GM12874 (cell line): ENCODE measurements around the gene CDH4.

ENCODE experiments used
- CTCF ChIP-seq: IDR thresholded peaks from 2 replicates; pipeline ENCODE4 v1.5.1; 2011; ENCODE audit warnings: low read depth, mild to moderate bottlenecking, control low read depth, low read length, moderate library complexity; ENCODE audit not compliant: insufficient read depth

CDH4 gene

GRCh38 chr20:61912665-61913422 is 660.8 kb downstream of the CDH4 start:
- TF ChIP-seq CTCF = no peak

DNA sequence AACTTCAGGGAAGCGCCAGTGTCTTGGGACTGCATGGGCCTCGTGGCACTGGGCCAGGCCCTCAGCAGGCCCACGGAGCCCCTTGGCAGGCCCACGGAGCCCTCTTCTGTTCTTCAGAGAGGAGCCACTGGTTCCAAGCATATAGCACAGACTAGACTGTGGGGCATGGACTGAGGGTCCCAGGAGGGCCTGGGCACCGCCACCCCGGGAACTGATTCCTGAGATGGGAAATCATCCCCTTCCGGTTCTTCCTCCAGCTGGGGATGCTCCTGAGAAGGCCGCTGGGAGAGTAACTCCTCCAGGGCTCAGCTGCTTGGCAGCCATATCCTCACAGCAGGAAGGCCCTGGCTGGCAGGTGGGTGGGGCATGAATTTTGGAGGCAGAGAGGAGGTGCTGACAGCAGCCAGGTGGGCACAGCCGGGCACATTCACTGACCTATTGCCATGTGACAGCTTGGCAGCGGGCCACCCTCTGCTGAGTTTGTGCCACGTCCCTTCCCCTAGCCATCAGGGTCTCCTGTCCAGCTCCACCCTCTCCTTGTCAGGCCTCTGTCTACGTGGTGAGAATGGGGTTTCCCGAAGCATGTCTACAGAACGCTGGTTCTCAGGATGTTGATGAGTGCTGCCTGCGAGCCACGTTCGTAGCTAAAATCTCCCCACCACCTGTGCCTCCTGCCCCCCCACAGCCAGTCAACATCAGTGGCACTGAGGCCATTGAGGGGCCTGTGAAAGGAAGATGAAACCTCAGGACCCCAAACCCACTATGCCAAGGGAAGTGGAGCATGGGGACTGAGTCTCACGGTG is 661.6 kb downstream of the CDH4 start:
- no peak for TF ChIP-seq CTCF

GRCh38 chr20:61915101-61915500 is 663.0 kb downstream of the CDH4 start:
- TF ChIP-seq CTCF = no peak

DNA sequence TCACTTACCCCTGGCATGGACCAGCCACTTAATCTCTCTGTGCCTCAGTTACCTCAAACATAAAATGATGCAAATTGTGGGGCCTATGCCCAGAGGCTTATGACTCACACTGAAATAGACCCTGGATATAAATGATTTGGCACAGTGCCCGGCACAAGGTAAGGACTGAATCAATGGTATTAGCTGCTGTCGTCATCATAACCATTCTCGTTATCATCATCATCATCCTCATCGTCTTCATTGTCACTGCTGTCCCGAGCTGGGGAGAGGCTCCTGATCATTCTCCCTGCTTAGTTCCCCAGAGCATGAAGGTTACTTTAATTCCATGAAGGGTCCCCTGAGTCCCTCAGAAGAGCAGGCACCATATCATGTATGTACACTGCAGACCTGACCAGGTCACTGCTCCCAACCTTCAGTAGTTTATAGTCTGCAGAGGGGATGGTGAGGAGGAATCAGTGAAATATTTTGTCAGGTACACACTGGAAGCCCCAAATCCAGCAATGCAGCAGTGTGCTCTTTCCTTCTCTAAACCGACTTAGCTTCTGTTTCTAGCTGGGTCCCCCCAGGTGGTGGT is 664.3 kb downstream of the CDH4 start:
- no peak for TF ChIP-seq CTCF

- TF ChIP-seq CTCF = no peak
Observed at GRCh38 chr20:61917474-61918145, 665.5 kb downstream of the CDH4 start.

GRCh38 chr20:61918548-61918947 is 666.5 kb downstream of the CDH4 start:
- TF ChIP-seq CTCF = no peak

DNA sequence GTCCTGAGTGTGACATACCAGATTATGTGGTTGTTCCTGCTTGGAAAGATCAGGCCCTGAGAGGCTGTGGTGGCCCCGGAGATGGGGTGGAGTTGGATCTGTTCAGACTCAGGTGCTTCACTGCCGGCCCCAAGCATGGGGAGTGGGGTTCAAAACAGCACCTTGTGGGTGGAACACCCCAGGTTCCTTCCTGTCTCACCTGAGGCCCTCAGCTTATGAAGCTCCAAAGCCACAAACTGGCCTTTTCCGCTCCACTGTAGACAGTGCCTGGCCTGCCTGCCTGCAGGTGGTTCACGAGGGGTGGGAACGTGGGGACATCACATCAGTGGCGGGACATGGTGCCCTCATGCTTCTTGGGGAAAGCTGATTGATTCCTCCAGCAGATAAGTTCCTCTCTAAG is 667.2 kb downstream of the CDH4 start:
- TF ChIP-seq CTCF = no peak
